Measurements from ENCODE around the gene SSR4.

Gene SSR4

GRCh38 chrX:153803211-153804099 is 9.0 kb downstream of the SSR4 start:
- Histone ChIP-seq H3K27ac (ENCODE audit: extremely low read depth, low read depth, low read length) (no peak overlapping the region), H3K36me3 (ENCODE audit: control insufficient read depth in 2 of 2, insufficient read depth in 1 of 2, low read length in 2 of 2) (peaks cover 0 to 10% of the 10 kb centered on the region in 2 experiments; a peak in 2 of 3 replicates), H3K4me1 (ENCODE audit: control insufficient read depth, insufficient read depth, low read length) (no peaks in the 10 kb centered on the region), H3K4me3 (ENCODE audit: low read depth, low read length) (no peak overlapping the region), H3K9me3 (ENCODE audit: control insufficient read depth, insufficient read depth, low read depth, low read length) (no peaks in the 10 kb centered on the region)
- CTCF ChIA-PET, result interaction anchor here (0.6 kb wide), 1 partner anchor 160 kb away, joined by 4 read pairs; no protein-coding TSS in a partner anchor
- POLR2A ChIA-PET, result interaction anchor here (0.6 to 1.4 kb wide), 3 partner anchors 9 to 125 kb away, joined by 3 read pairs; partner anchors contain the start of genes SRPK3 and SSR4
- no peak for TF ChIP-seq ZNF18 (tag by site-specific recombination; IDR thresholded peaks at IDR 0.05)
- TF ChIP-seq ZNF843 (tag by site-specific recombination; IDR thresholded peaks at IDR 0.05), result no peak

- peaks cover 0 to 3% of the 10 kb centered on the region in 2 experiments; a peak in 1 of 3 replicates for H3K36me3 ChIP-seq (ENCODE audit: control insufficient read depth in 2 of 2, insufficient read depth in 1 of 2, low read length in 2 of 2)
- ChIA-PET POLR2A (interaction anchor here (0.8 to 1.9 kb wide), 3 partner anchors 10 to 124 kb away, joined by 3 to 6 read pairs (median 4); partner anchors contain the start of genes IDH3G and SSR4), CTCF (interaction anchor here (0.6 kb wide), 1 partner anchor 161 kb away, joined by 4 read pairs; no protein-coding TSS in a partner anchor)
- no peaks in the 10 kb centered on the region for H3K9me3 ChIP-seq (ENCODE audit: control insufficient read depth, insufficient read depth, low read depth, low read length)
- H3K27ac ChIP-seq (ENCODE audit: extremely low read depth, low read depth, low read length), result no peak overlapping the region
- H3K4me3 ChIP-seq (ENCODE audit: low read depth, low read length), result no peak overlapping the region
- TF ChIP-seq ZNF768 (tag by site-specific recombination; IDR thresholded peaks at IDR 0.05) (no peak), HOXD13 (CRISPR knock-in tag; IDR thresholded peaks at IDR 0.05; ENCODE audit: borderline replicate concordance) (no peak), ZNF2 (tag by site-specific recombination; IDR thresholded peaks at IDR 0.05) (no peak), ZNF473 (tag by site-specific recombination; IDR thresholded peaks at IDR 0.05) (no peak), TCF7L2 (IDR thresholded peaks at IDR 0.05; ENCODE audit: borderline replicate concordance, low read depth, low read length) (no peak), ZNF114 (tag by site-specific recombination; IDR thresholded peaks at IDR 0.05) (no peak), OSR2 (tag by site-specific recombination; IDR thresholded peaks at IDR 0.05) (no peak), SP2 (tag by site-specific recombination; IDR thresholded peaks at IDR 0.05) (no peak), ZNF366 (tag by site-specific recombination; conservative IDR thresholded peaks at IDR 0.05) (no peak)
- no peaks in the 10 kb centered on the region for H3K4me1 ChIP-seq (ENCODE audit: control insufficient read depth, insufficient read depth, low read length)
Measured at GRCh38 chrX:153804100-153804595, 9.7 kb downstream of the SSR4 start.

GRCh38 chrX:153804621-153805020 is 10.2 kb downstream of the SSR4 start:
- CTCF ChIA-PET, result no interaction called here
- no peaks in the 10 kb centered on the region for H3K4me1 ChIP-seq (ENCODE audit: control insufficient read depth, insufficient read depth, low read length)
- H3K36me3 ChIP-seq (ENCODE audit: control insufficient read depth in 2 of 2, insufficient read depth in 1 of 2, low read length in 2 of 2), result no peaks in the 10 kb centered on the region
- H3K4me3 ChIP-seq (ENCODE audit: low read depth, low read length), result no peak overlapping the region
- H3K9me3 ChIP-seq (ENCODE audit: control insufficient read depth, insufficient read depth, low read depth, low read length), result no peaks in the 10 kb centered on the region
- H3K27ac ChIP-seq (ENCODE audit: extremely low read depth, low read depth, low read length), result no peak overlapping the region
- POLR2A ChIA-PET, result interaction anchor here (0.6 to 1.9 kb wide), 5 partner anchors 10 to 124 kb away, joined by 3 to 6 read pairs (median 4); partner anchors contain the start of genes IDH3G and SSR4
- TF ChIP-seq ZNF184 (tag by site-specific recombination; IDR thresholded peaks at IDR 0.05), result no peak
- TF ChIP-seq HOXD13 (CRISPR knock-in tag; IDR thresholded peaks at IDR 0.05; ENCODE audit: borderline replicate concordance), result no peak
- no peak for TF ChIP-seq ZXDB (tag by site-specific recombination; IDR thresholded peaks at IDR 0.05)
- TF ChIP-seq ZNF112 (tag by site-specific recombination; IDR thresholded peaks at IDR 0.05), result no peak
- no peak for TF ChIP-seq ZNF16 (tag by site-specific recombination; IDR thresholded peaks at IDR 0.05; ENCODE audit: low read depth)
- TF ChIP-seq PBX3 (CRISPR knock-in tag; IDR thresholded peaks at IDR 0.05), result no peak
- no peak for TF ChIP-seq ZNF214 (tag by site-specific recombination; IDR thresholded peaks at IDR 0.05; ENCODE audit: borderline replicate concordance)
- TF ChIP-seq SP7 (tag by site-specific recombination; IDR thresholded peaks at IDR 0.05), result no peak
- TF ChIP-seq ZNF664 (tag by site-specific recombination; IDR thresholded peaks at IDR 0.05), result no peak
- no peak for TF ChIP-seq ZNF449 (tag by site-specific recombination; IDR thresholded peaks at IDR 0.05)
